Ureter (tissue), 1 donor: ENCODE measurements around the gene ZNF17. TPM values are rescaled to one million over a fixed set of nuclear protein-coding genes. Genes with fewer than 3 reads are reported as not detected.

Experiments used
- DNase-seq: peaks from one replicate; pipeline ENCODE4 v3.0.0-alpha.2; 2020; ENCODE audit warnings: low spot score
- total RNA-seq: library from RNA; stranded (reverse); gene quantifications from one replicate; pipeline ENCODE4 v1.2.4, GENCODE V29; 2023
- donor health status: DM: yes; HTN: yes; CAD: no.

Gene ZNF17
- total RNA-seq, 1 donor from 2014 or later: 20.3 TPM

DNA sequence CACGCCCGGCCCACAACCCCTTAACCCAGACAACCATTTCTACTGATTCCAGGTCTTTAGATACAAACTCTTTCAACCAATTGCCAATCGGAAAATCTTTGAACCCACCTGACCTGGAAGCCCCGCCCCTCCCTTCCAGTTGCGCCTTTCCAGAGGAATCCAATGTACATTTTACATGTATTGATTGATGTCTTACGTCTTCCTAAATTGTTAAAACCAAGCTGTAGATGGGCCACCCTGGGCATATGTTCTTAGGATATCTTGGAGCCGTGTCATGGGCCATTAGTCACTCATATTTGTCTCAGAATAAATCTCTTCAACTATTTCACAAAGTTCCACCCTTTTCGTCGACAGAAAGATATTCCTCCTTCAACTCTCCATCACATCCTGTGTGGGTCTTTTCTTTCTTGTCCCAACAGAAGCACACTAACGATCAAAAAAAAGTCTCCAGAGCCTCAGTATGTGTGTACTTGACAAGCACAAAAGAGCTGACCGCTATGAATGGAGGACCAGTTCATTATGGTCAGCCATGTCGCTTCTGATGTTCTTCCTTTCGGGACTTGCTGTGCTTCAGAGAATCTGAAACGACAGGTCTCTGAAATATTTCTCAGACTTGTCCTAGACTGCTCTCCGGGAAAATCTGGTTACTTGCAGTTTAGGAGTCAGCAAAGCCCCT is 23.6 kb downstream of the ZNF17 start:
- no peak for DNase-seq

DNA sequence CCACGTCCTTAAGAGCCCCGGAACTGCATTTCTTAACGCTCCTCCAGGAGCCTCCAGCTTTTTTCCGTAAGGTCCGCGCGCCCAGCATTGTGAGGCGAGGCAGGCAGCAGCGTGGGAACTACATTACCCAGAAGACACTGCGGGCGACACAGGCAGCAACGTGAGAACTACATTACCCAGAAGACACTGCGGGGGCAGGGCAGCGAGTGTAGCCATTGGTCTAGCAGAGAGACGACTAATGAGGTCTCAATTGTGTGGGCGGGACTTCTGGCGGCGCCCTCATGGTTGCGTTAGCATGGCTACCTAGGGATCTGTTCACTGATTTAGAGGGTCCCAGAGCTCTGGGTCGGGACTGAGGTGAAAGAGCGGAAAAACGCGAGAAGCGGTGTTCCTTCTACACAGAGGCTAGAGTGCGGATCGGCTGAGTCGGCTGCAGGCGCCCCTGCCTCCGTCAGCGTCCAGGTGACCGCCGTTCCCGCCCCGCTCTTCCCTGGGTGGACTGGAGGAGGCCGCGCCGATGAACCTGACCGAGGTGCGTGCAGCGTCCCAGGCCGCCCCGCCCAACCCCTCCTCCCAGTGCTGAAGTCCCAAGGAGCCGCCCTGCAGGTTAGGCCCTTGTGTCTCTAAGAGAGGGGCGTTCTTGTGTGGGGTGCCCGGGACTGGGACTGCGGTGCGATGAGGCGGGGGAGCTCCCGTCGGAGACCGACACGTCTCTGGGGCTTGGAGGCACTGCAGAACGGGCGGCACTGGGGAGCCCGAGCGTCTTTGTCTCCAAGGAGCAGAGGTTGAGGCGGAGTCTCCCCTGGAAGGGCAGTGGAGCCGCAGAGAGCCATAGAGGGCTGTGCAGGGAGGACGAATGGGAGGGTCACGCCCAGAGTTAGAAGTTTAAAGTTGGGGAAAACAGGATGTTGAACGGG is 24.4 kb downstream of the ZNF17 start, which contains the start of gene ZNF749:
TSS of gene ZNF749 (plus strand) at position 264 of the 917 bp plus-strand sequence. CDS start at position 518, 254 bp downstream.
- DNase-seq: peak; percentile 98

DNA sequence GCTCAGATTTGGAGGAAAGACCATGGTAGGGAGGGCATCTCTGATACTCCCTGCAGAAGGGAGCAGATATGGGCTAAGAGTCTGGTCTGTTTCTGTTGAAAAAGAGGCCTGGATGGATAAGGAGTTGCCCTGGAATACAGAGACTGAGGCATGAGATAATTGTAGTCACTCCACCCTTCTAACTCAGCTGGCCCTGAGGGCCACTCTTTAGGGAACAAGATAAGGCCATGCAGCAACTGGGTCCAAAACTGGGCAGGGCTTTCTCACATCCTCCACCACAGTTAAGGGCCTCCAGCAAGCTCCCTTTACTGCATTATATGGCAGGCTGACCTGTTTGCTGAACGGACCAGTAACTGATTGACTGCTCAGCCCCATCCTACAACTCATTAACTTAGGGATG is 25.5 kb downstream of the ZNF17 start:
- DNase-seq: no peak

DNA sequence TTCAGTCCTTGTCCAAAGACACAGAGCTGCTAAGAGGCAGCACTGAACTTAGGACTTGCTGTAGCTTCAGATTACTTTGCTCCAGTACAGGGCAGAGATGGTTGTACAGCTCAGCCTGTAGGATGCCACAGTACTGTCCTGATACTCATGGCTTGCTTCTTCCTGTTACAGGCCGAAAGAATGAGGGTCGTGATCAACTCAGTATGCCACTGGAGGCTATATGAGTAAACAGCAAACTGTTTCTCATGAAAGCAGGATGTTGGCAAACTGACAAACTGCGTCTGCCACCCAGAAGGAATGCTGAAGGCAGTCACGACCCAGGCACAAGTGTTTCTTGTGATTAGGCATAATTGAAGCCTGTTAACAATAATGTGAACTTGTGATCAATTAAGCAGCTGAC is 27.0 kb downstream of the ZNF17 start:
- no peak for DNase-seq

DNA sequence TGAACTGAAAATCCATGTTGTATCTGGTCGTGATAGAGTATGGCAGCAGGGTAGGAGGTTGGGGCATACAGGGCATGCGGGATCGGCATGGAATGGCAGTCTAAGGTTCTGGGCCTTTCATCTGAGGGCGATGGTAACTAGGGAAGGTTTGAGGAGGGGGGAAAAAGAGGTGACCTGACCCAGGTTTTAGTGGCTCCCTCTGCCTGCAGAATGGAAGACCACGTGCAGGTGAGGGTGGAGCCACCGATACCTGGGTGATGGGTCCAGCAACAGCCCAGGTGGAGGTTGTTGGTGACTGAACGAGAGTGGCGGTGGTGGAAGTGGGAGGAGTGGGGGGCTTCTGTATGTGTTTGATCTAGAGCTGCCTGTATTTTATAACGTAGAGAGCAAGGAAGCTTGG is 28.0 kb downstream of the ZNF17 start:
- DNase-seq: no peak

DNA sequence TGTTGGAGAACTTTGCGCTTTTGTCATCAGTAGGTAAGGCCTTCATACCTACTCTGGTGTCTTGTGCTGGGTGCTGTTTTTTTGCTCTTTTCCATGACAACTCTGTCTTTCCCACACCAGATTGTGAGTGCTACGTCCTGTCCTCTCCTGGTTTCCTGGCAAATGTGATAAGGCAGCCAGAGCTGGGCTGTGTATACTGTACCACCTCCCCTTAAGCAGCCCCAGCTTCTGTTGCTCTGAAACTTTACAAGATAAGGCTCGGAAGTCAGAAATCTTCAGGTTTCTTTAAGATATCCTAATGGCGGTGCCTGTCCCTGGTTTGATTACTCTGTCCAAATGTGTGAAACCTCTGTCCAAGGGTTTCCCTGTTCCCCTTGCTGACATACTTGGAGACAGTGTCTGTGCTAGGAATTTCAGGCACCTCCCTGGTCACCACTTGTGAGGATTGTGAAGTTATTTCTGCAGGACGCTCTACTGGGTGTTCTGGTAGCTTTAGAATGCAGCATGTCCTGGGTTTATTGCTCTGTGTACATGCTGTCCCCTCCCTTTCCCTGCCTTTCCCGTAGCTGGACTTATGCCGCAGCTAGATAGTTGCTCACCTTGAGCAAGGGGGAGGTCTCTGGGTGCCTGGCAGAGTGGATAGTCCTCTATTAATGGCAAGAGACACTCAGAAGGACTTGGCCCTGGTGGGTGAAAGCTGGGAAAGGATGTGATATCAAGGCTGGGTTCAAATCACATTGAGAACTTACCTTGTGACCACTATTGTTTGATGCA is 31.2 kb downstream of the ZNF17 start:
- no peak for DNase-seq

DNA sequence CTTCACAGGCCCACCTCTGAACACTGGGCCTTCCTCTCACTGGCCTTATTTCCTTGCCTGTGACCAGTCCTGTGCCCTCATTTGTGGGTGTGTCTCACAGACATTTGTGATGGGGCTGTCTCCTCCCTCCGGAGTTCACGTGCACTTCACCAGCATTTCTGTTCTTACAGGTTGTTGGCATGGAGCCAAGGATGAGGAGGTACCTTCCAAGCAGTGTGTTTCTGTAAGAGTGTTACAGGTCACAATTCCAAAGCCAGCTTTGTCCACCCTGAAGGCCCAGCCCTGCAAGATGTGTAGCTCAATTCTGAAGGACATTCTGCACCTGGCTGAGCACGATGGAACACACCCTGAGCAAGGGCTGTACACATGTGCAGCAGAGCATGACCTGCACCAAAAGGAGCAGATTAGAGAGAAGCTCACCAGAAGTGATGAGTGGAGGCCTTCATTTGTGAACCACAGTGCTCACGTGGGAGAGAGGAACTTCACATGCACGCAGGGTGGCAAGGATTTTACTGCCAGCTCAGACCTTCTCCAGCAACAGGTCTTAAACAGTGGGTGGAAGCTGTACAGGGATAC is 32.2 kb downstream of the ZNF17 start:
- DNase-seq: no peak

DNA sequence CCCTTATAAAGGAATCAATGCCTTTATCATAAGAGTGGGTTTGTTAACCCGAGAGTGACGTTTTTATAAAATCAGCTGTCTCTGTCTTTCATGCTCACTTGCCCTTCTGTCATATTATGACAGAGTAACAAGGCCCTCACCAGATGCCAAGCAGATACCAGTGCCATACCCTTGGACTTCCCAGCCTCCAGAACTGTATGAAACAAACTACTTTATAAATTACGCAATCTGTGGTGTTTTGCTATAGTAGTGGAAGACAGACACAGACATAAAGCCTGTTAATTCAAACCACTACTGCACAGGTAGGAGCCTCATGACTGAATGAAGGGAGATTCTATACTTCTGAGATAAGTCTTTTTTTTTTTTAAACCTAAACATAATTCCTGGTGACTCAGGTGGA is 41.3 kb downstream of the ZNF17 start:
- no peak for DNase-seq

DNA sequence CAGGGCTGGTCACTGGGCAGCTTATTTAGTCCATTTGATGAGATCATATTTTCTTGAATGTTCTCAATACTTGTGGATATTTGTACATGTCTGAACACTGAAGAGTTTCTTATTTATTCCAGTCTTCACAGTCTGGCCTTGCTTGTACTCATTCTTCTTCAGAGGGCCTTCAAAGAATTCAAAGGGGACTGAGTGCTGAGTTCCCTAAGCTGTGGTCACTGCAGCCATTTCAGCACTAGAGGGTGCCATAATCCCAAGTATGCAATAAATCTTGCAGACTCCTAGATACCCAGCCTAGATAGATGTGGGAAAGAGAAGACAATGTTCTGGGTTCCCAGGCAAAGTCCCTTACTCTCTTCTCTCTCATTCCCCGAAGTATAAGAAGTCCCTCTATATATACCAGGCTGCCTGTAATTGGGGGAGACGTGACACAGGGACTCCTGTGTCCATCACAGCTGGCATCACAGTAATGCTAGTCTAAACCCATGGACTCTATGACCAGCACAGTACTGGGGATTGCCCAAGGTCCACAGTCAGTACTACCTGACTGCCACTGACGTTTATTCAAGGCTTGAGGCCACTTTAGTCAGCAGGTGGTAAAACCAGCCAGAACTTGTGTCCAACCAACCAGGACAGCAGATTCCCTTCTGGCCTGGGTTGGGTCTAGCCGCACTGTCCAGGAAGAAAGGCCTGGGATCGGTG is 54.9 kb downstream of the ZNF17 start:
- no peak for DNase-seq

DNA sequence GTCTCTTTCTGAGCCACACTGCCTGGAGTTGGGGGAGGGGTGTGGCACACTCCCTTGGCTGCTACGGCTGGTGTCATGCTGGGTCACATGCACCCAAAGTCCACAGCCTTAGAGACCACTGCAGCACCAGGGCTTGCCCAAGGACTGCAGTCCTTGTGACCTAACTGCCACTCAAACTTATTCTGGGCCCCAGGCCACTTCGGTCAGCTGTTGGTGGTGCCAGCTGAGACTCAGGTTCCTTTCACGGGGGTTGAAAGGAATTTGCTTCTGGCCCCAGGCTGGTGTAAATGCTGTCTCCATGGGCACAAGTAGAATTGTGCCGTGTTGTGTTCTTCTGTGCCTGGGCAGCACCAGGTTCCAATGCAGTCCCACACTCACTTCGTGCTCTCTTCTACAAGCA is 55.5 kb downstream of the ZNF17 start:
- no peak for DNase-seq

Other genes with a start within 250 kb of the ZNF17 start
- gene DUXA, start 243.7 kb upstream of the ZNF17 start, total RNA-seq: not detected
- gene ZNF264, start 219.7 kb upstream of the ZNF17 start, total RNA-seq: 54.8 TPM
- gene AURKC, start 180.1 kb upstream of the ZNF17 start, total RNA-seq: 3.1 TPM
- 21.3 TPM for gene ZNF805, start 170.5 kb upstream of the ZNF17 start, total RNA-seq
- gene ZNF460, start 130.7 kb upstream of the ZNF17 start, total RNA-seq: 101 TPM
- 11.7 TPM for gene ZNF543, start 90.7 kb upstream of the ZNF17 start, total RNA-seq
- 13.6 TPM for gene ZNF304, start 59.9 kb upstream of the ZNF17 start, total RNA-seq
- gene TRAPPC2B, start 47.6 kb upstream of the ZNF17 start, total RNA-seq: 7.6 TPM
- gene ZNF547, start 47.6 kb upstream of the ZNF17 start, total RNA-seq: 4.5 TPM
- gene ZNF548, start 21.3 kb upstream of the ZNF17 start, total RNA-seq: 23.8 TPM
- gene ZNF749, start 24.2 kb downstream of the ZNF17 start, total RNA-seq: 20.5 TPM
- gene VN1R1, start 46.0 kb downstream of the ZNF17 start, total RNA-seq: 1.4 TPM
- gene ZNF772, start 66.4 kb downstream of the ZNF17 start, total RNA-seq: 16.9 TPM
- gene ZNF419, start 76.6 kb downstream of the ZNF17 start, total RNA-seq: 18.5 TPM
- gene ZNF773, start 88.8 kb downstream of the ZNF17 start, total RNA-seq: 12.2 TPM
- gene ZNF549, start 116.2 kb downstream of the ZNF17 start, total RNA-seq: 12.2 TPM
- gene ZNF550, start 148.7 kb downstream of the ZNF17 start, total RNA-seq: 16.4 TPM
- 8.6 TPM for gene ZNF416, start 167.8 kb downstream of the ZNF17 start, total RNA-seq
- gene ZIK1, start 173.0 kb downstream of the ZNF17 start, total RNA-seq: 8.1 TPM
- gene ZNF530, start 188.7 kb downstream of the ZNF17 start, total RNA-seq: 5.3 TPM
- 25.0 TPM for gene ZNF134, start 203.1 kb downstream of the ZNF17 start, total RNA-seq
- 29.7 TPM for gene ZNF211, start 222.0 kb downstream of the ZNF17 start, total RNA-seq